Measurements from ENCODE around the gene IFIT1.

DNA sequence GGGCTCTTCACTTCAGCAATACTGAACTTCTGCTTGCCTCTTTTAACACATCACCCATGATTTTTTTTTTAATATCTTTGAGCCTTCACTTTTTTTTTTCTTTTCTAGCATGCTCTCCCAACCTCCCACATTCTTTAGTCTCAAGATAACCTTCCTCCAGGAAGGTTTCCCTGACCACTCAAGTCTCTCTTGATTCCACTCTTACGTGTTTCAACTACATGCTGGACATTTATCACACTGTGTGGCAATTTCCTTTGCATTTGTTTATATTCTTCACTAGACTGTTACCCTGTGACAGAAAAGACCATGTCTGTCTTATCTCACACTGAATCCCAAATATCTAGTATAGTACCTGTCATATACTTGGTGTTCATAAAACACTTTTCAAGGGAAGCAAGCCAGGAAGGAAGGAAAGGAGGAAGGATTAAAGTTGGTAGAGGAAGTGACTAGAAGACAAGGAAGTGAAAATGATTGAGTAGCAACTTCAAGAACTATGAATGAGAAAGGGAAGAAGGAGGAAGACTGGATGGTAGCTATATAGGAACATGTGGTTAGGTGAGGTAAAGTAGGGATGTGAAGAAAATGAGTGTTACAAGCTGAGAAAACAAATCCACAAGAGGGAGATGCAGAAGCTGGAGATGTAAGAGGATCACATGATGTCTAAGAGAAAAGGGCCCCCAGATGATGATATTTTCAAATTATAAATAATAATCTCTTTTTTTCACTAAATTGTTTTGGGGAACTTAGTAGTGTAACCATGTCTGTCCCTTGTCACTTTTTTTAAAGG is 62.3 kb downstream of the IFIT1 start:
- TF ChIP-seq, protein P1, sequence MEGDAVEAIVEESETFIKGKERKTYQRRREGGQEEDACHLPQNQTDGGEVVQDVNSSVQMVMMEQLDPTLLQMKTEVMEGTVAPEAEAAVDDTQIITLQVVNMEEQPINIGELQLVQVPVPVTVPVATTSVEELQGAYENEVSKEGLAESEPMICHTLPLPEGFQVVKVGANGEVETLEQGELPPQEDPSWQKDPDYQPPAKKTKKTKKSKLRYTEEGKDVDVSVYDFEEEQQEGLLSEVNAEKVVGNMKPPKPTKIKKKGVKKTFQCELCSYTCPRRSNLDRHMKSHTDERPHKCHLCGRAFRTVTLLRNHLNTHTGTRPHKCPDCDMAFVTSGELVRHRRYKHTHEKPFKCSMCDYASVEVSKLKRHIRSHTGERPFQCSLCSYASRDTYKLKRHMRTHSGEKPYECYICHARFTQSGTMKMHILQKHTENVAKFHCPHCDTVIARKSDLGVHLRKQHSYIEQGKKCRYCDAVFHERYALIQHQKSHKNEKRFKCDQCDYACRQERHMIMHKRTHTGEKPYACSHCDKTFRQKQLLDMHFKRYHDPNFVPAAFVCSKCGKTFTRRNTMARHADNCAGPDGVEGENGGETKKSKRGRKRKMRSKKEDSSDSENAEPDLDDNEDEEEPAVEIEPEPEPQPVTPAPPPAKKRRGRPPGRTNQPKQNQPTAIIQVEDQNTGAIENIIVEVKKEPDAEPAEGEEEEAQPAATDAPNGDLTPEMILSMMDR (conservative IDR thresholded peaks at IDR 0.05), result no peak
- no peak for TF ChIP-seq EZH2 (IDR thresholded peaks at IDR 0.05; ENCODE audit: low read depth)

Measured in PC-9 (cell line).